ENCODE results near the gene IL1A.

IL1A gene

GRCh38 chr2:112755444-112755843 is 28.8 kb downstream of the IL1A start:
- H3K4me1 Mint-ChIP-seq (ENCODE audit: low read depth in 2 of 2): peaks cover 4 to 13% of the 10 kb centered on the region in 2 donors
- peak; percentile 66 for ATAC-seq (replicated peaks)
- no peak overlapping the region for H3K4me3 Mint-ChIP-seq
- H3K27me3 Mint-ChIP-seq: no peaks in the 10 kb centered on the region
- peak overlapping the region; percentile 36 to 45 for H3K27ac Mint-ChIP-seq
- no peaks in the 10 kb centered on the region for H3K9me3 Mint-ChIP-seq
- DNase-seq: no peak
- no peaks in the 10 kb centered on the region for H3K36me3 Mint-ChIP-seq (ENCODE audit: insufficient read depth)

- peaks cover 11 to 22% of the 10 kb centered on the region in 2 donors for H3K4me1 Mint-ChIP-seq (ENCODE audit: low read depth in 2 of 2)
- no peak for ATAC-seq (replicated peaks)
Measured at GRCh38 chr2:112754564-112754963, 29.7 kb downstream of the IL1A start.

GRCh38 chr2:112752667-112753066 is 31.6 kb downstream of the IL1A start:
- H3K4me1 Mint-ChIP-seq (ENCODE audit: low read depth in 2 of 2): peaks cover 11 to 22% of the 10 kb centered on the region in 2 donors

More at GRCh38 chr2:112754564-112754963, 29.7 kb downstream of the IL1A start:
- no peak for DNase-seq
- H3K27me3 Mint-ChIP-seq: no peaks in the 10 kb centered on the region
- no peaks in the 10 kb centered on the region for H3K36me3 Mint-ChIP-seq (ENCODE audit: insufficient read depth)
- H3K27ac Mint-ChIP-seq: peak overlapping the region in 1 of 2 donors; percentile 45
- no peaks in the 10 kb centered on the region for H3K9me3 Mint-ChIP-seq
- no peak overlapping the region for H3K4me3 Mint-ChIP-seq

GRCh38 chr2:112751451-112752197 is 32.7 kb downstream of the IL1A start:
- peak overlapping the region in 1 of 2 donors; percentile 95 for H3K27ac Mint-ChIP-seq
- no peaks in the 10 kb centered on the region for H3K27me3 Mint-ChIP-seq
- no peaks in the 10 kb centered on the region for H3K36me3 Mint-ChIP-seq (ENCODE audit: insufficient read depth)
- H3K9me3 Mint-ChIP-seq: no peaks in the 10 kb centered on the region
- ATAC-seq (replicated peaks) (no peak), DNase-seq (no peak)
- H3K4me1 Mint-ChIP-seq (ENCODE audit: low read depth in 2 of 2): peaks cover 11 to 22% of the 10 kb centered on the region in 2 donors
- H3K4me3 Mint-ChIP-seq: no peak overlapping the region

More at GRCh38 chr2:112752667-112753066, 31.6 kb downstream of the IL1A start:
- Mint-ChIP-seq H3K27ac (no peak overlapping the region), H3K27me3 (no peaks in the 10 kb centered on the region), H3K36me3 (ENCODE audit: insufficient read depth) (no peaks in the 10 kb centered on the region), H3K4me3 (no peak overlapping the region), H3K9me3 (no peaks in the 10 kb centered on the region)
- ATAC-seq (replicated peaks) (no peak), DNase-seq (no peak)

GRCh38 chr2:112750560-112750843 is 33.8 kb downstream of the IL1A start:
- Mint-ChIP-seq H3K9me3 (no peaks in the 10 kb centered on the region), H3K4me1 (ENCODE audit: low read depth in 2 of 2) (peaks cover 10 to 17% of the 10 kb centered on the region in 2 donors), H3K27me3 (no peaks in the 10 kb centered on the region), H3K4me3 (peak overlapping the region; percentile 58 to 75), H3K36me3 (ENCODE audit: insufficient read depth) (no peaks in the 10 kb centered on the region), H3K27ac (peak overlapping the region; percentile 59 to 95)
- DNase-seq (no peak), ATAC-seq (replicated peaks) (no peak)

- Mint-ChIP-seq H3K9me3 (no peaks in the 10 kb centered on the region), H3K36me3 (ENCODE audit: insufficient read depth) (no peaks in the 10 kb centered on the region), H3K27ac (peak overlapping the region; percentile 59 to 95), H3K27me3 (no peaks in the 10 kb centered on the region), H3K4me1 (ENCODE audit: low read depth in 2 of 2) (peaks cover 10 to 16% of the 10 kb centered on the region in 2 donors), H3K4me3 (peak overlapping the region; percentile 58 to 75)
- DNase-seq (peak; percentile 77 to 84 (median 81)), ATAC-seq (replicated peaks) (peak; percentile 93)
Measured at GRCh38 chr2:112749755-112750559, 34.3 kb downstream of the IL1A start.

GRCh38 chr2:112740527-112740926 is 43.8 kb downstream of the IL1A start:
- no peaks in the 10 kb centered on the region for H3K36me3 Mint-ChIP-seq (ENCODE audit: insufficient read depth)
- H3K4me3 Mint-ChIP-seq: no peak overlapping the region
- DNase-seq (no peak), ATAC-seq (replicated peaks) (no peak)
- no peaks in the 10 kb centered on the region for H3K27me3 Mint-ChIP-seq
- H3K4me1 Mint-ChIP-seq (ENCODE audit: low read depth in 2 of 2): no peaks in the 10 kb centered on the region
- no peaks in the 10 kb centered on the region for H3K9me3 Mint-ChIP-seq
- peak overlapping the region in 1 of 2 donors; percentile 4 for H3K27ac Mint-ChIP-seq

GRCh38 chr2:112737542-112738232 is 46.6 kb downstream of the IL1A start:
- no peak for DNase-seq
- Mint-ChIP-seq H3K27ac (no peak overlapping the region), H3K27me3 (no peaks in the 10 kb centered on the region), H3K9me3 (no peaks in the 10 kb centered on the region), H3K36me3 (ENCODE audit: insufficient read depth) (no peaks in the 10 kb centered on the region), H3K4me1 (ENCODE audit: low read depth in 2 of 2) (no peaks in the 10 kb centered on the region), H3K4me3 (no peak overlapping the region)
- ATAC-seq (replicated peaks): no peak

GRCh38 chr2:112733871-112734270 is 50.4 kb downstream of the IL1A start:
- H3K27me3 Mint-ChIP-seq: no peaks in the 10 kb centered on the region
- no peak overlapping the region for H3K4me3 Mint-ChIP-seq
- no peaks in the 10 kb centered on the region for H3K4me1 Mint-ChIP-seq (ENCODE audit: low read depth in 2 of 2)
- no peak overlapping the region for H3K27ac Mint-ChIP-seq
- no peaks in the 10 kb centered on the region for H3K36me3 Mint-ChIP-seq (ENCODE audit: insufficient read depth)
- no peaks in the 10 kb centered on the region for H3K9me3 Mint-ChIP-seq
- ATAC-seq (replicated peaks) (no peak), DNase-seq (no peak)

- Mint-ChIP-seq H3K27ac (no peak overlapping the region), H3K36me3 (ENCODE audit: insufficient read depth) (no peaks in the 10 kb centered on the region), H3K4me1 (ENCODE audit: low read depth in 2 of 2) (no peaks in the 10 kb centered on the region), H3K4me3 (no peak overlapping the region), H3K27me3 (peaks cover 0 to 3% of the 10 kb centered on the region in 2 donors), H3K9me3 (no peaks in the 10 kb centered on the region)
- no peak for ATAC-seq (replicated peaks)
- DNase-seq: no peak
Measured at GRCh38 chr2:112733456-112733855, 50.8 kb downstream of the IL1A start.

- ATAC-seq (replicated peaks): no peak
- Mint-ChIP-seq H3K36me3 (ENCODE audit: insufficient read depth) (peaks cover 4% of the 10 kb centered on the region), H3K9me3 (no peaks in the 10 kb centered on the region), H3K4me1 (ENCODE audit: low read depth in 2 of 2) (peaks cover 4 to 6% of the 10 kb centered on the region in 2 donors), H3K27me3 (peaks cover 0 to 12% of the 10 kb centered on the region in 2 donors), H3K27ac (no peak overlapping the region), H3K4me3 (no peak overlapping the region)
- DNase-seq: no peak
Measured at GRCh38 chr2:112731479-112731878, 52.8 kb downstream of the IL1A start.

- Mint-ChIP-seq H3K9me3 (no peaks in the 10 kb centered on the region), H3K27ac (no peak overlapping the region), H3K4me3 (no peak overlapping the region), H3K27me3 (peaks cover 0 to 12% of the 10 kb centered on the region in 2 donors), H3K36me3 (ENCODE audit: insufficient read depth) (peaks cover 4% of the 10 kb centered on the region), H3K4me1 (ENCODE audit: low read depth in 2 of 2) (peaks cover 6 to 8% of the 10 kb centered on the region in 2 donors)
- DNase-seq (no peak), ATAC-seq (replicated peaks) (no peak)
Measured at GRCh38 chr2:112730791-112731190, 53.5 kb downstream of the IL1A start.

GRCh38 chr2:112730216-112730615 is 54.1 kb downstream of the IL1A start:
- no peak overlapping the region for H3K27ac Mint-ChIP-seq
- no peak overlapping the region for H3K4me3 Mint-ChIP-seq
- DNase-seq (no peak), ATAC-seq (replicated peaks) (no peak)
- H3K4me1 Mint-ChIP-seq (ENCODE audit: low read depth in 2 of 2): peaks cover 6 to 8% of the 10 kb centered on the region in 2 donors
- peaks cover 0 to 12% of the 10 kb centered on the region in 2 donors for H3K27me3 Mint-ChIP-seq
- peaks cover 4% of the 10 kb centered on the region for H3K36me3 Mint-ChIP-seq (ENCODE audit: insufficient read depth)
- no peaks in the 10 kb centered on the region for H3K9me3 Mint-ChIP-seq

Data from effector memory CD8-positive, alpha-beta T cell (primary cell).